Spinal cord (tissue), 10 donors: Measurements from ENCODE around the gene C2CD2L. TPM values are rescaled to one million over a fixed set of nuclear protein-coding genes. Genes with fewer than 3 reads are reported as not detected.
A peak's percentile ranks its signal among the peaks of the same experiment; 100 is the strongest.
"Not testable (repeated sequence)": the region's sequence is repeated elsewhere in the genome, so short reads cannot be mapped to it uniquely, and the experiment has no call there.

Experiments used
- DNase-seq, 6 donors: peaks; one replicate each; pipeline versions ENCODE4 v3.0.0 to v3.0.0-alpha.2; 2013 to 2015; ENCODE audit warnings: low spot score in 6 of 6, low read depth in 4 of 6
- H3K27ac ChIP-seq: one replicate; pipeline ENCODE4 v1.5.1; 2013; ENCODE audit warnings: low read depth, low read length, control low read depth
- H3K27me3 ChIP-seq: one replicate; pipeline ENCODE4 v1.6.1; 2013; ENCODE audit warnings: low read length; ENCODE audit not compliant: control insufficient read depth, insufficient read depth
- H3K36me3 ChIP-seq: one replicate; pipeline ENCODE4 v1.6.1; 2013; ENCODE audit warnings: low read length; ENCODE audit not compliant: control insufficient read depth, insufficient read depth
- H3K4me1 ChIP-seq: one replicate; pipeline ENCODE4 v1.6.1; 2013; ENCODE audit warnings: low read length; ENCODE audit not compliant: control insufficient read depth, insufficient read depth
- H3K4me3 ChIP-seq: one replicate; pipeline ENCODE4 v1.5.1; 2013; ENCODE audit warnings: low read depth, low read length, control low read depth
- H3K9me3 ChIP-seq: one replicate; pipeline ENCODE4 v1.6.1; 2013; ENCODE audit warnings: low read length; ENCODE audit not compliant: control insufficient read depth, insufficient read depth
- WGBS: methylation state at CpG from one replicate; pipeline ENCODE4 v1.1.5; 2013; ENCODE audit warnings: missing lambda C conversion rate; ENCODE audit not compliant: insufficient coverage; 5-methylcytosine and 5-hydroxymethylcytosine counted together
- polyA plus RNA-seq, 2 donors: library from polyadenylated mRNA; unstranded; fragments of 120-200 nt; gene quantifications; one replicate each; pipeline ENCODE4 v1.2.1, GENCODE V29; 2013; ENCODE audit not compliant: insufficient read length in 2 of 2
- total RNA-seq, 2 donors: library from RNA; depleted of rRNA in 1 of 2; stranded (reverse); fragments of 120-200 nt in 1 of 2; fragments of >200 nt in 1 of 2; gene quantifications; one replicate each; pipeline versions ENCODE4 v1.2.3 to v1.2.4, GENCODE V29; 2013 to 2014
- donor health status: healthy.

C2CD2L gene
- total and polyA plus RNA-seq, 4 donors = 9.7 to 35.3 (median 23.1) TPM

- WGBS = 94% methylated on average over 14 of the region's 18 CpGs
- peaks cover 35% of the 10 kb centered on the region for H3K4me1 ChIP-seq
- not testable (repeated sequence) for H3K27me3 ChIP-seq, DNase-seq, H3K36me3 ChIP-seq, H3K9me3 ChIP-seq
- peak overlapping the region; percentile 98 for H3K27ac ChIP-seq
- H3K4me3 ChIP-seq = peak overlapping the region; percentile 95
These were observed 3.9 kb upstream of the C2CD2L start for GRCh38 chr11:119103161-119103664.

- WGBS = no CpG with 5 or more reads among the region's 4 CpGs
- Histone ChIP-seq H3K4me1 (peaks cover 41% of the 10 kb centered on the region), H3K27me3 (no peaks in the 10 kb centered on the region), H3K4me3 (no peak overlapping the region), H3K9me3 (no peaks in the 10 kb centered on the region), H3K27ac (no peak overlapping the region), H3K36me3 (no peaks in the 10 kb centered on the region)
- DNase-seq = peak in 1 of 6 donors; percentile 12
These were observed 3.4 kb upstream of the C2CD2L start for GRCh38 chr11:119103793-119104192.

DNA sequence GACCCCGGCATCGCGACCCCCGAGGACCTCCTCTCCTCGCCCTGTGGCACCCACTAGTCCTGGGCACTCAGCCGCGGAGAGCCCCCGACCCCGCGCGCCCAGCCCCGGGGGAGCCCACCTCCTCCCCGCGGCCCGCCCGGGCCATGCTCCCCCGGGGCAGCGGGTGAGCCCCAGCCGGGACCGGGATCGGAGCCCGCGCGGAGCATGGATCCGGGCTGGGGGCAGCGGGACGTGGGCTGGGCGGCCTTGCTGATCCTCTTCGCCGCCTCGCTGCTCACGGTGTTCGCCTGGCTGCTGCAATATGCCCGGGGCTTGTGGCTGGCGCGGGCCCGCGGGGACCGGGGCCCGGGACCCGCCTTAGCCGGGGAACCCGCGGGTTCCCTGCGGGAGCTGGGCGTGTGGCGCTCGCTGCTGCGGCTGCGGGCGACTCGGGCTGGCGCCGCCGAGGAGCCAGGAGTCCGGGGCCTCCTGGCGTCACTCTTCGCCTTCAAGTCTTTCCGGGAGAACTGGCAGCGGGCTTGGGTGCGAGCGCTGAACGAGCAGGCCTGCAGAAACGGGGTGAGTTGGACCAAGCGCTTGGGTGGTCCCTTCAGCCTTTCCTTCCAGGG lies 498 bp downstream of the C2CD2L start:
- DNase-seq = peak in 1 of 6 donors; percentile 11
- Histone ChIP-seq H3K9me3 (no peaks in the 10 kb centered on the region), H3K4me1 (peaks cover 34% of the 10 kb centered on the region), H3K27me3 (no peaks in the 10 kb centered on the region), H3K36me3 (peaks cover 22% of the 10 kb centered on the region), H3K4me3 (peak overlapping the region; percentile 68), H3K27ac (no peak overlapping the region)
- WGBS = under 1% methylated on average over 65 of the region's 65 CpGs

GRCh38 chr11:119108146-119108856 lies 1.2 kb downstream of the C2CD2L start:
- Histone ChIP-seq H3K27me3 (no peaks in the 10 kb centered on the region), H3K36me3 (peaks cover 28% of the 10 kb centered on the region), H3K27ac (no peak overlapping the region), H3K4me3 (peak overlapping the region; percentile 68), H3K4me1 (peaks cover 28% of the 10 kb centered on the region), H3K9me3 (no peaks in the 10 kb centered on the region)
- peak in 1 of 6 donors; percentile 30 for DNase-seq
- 0% methylated on average over 4 of the region's 8 CpGs for WGBS

DNA sequence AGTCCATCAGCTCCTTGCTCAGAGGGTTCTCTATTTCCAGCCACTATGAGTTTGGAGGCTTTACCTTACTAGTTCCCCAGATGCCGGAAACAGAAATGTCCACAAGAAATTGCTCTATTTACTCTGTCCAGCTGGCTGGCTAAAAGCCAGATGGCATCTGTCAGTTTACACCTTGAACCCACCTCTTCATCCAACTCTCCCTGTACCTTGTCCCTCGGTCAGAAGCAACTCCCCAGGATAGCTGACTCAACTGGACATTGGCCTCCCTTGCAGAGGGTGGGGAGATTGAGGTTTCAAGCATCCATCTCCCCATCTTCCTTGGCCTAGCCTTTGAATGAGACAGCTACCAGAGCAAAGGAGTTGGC lies 1.7 kb downstream of the C2CD2L start:
- Histone ChIP-seq H3K27ac (no peak overlapping the region), H3K36me3 (peaks cover 34% of the 10 kb centered on the region), H3K4me3 (peak overlapping the region; percentile 68), H3K9me3 (no peaks in the 10 kb centered on the region), H3K4me1 (peaks cover 26% of the 10 kb centered on the region), H3K27me3 (no peaks in the 10 kb centered on the region)
- DNase-seq = no peak
- 100% methylated on average over 1 of the region's 2 CpGs for WGBS

DNA sequence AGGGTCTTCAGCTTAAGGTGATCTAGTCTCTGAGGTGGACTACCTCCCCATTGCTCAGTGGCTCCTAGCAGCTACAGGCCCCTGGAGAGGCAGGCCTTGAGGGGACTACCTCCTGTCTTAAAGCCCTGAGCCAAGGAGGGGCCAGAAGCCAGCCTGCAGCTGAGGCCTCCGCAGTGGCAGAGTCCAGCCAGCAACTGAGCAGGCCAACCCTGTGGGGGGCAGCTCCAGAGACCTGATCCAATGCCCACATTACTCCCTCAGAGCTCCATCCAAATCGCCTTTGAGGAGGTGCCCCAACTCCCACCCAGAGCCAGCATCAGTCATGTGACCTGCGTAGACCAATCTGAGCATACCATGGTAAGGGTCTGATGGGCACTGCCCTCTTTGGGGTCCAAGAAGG lies 2.7 kb downstream of the C2CD2L start:
- DNase-seq = no peak
- Histone ChIP-seq H3K4me3 (no peak overlapping the region), H3K27ac (no peak overlapping the region), H3K36me3 (peaks cover 43% of the 10 kb centered on the region), H3K4me1 (peaks cover 26% of the 10 kb centered on the region), H3K9me3 (no peaks in the 10 kb centered on the region), H3K27me3 (no peaks in the 10 kb centered on the region)
- WGBS = 90% methylated on average over 2 of the region's 3 CpGs

GRCh38 chr11:119110439-119110838 lies 3.3 kb downstream of the C2CD2L start:
- WGBS = 89% methylated on average over 1 of the region's 10 CpGs

GRCh38 chr11:119111361-119111925 lies 4.3 kb downstream of the C2CD2L start:
- no peak for DNase-seq
- H3K27ac ChIP-seq = no peak overlapping the region
- peaks cover 58% of the 10 kb centered on the region for H3K36me3 ChIP-seq
- WGBS = 91% methylated on average over 10 of the region's 11 CpGs
- no peaks in the 10 kb centered on the region for H3K9me3 ChIP-seq
- no peaks in the 10 kb centered on the region for H3K27me3 ChIP-seq
- H3K4me3 ChIP-seq = no peak overlapping the region
- H3K4me1 ChIP-seq = peaks cover 24% of the 10 kb centered on the region

More at GRCh38 chr11:119110439-119110838, 3.3 kb downstream of the C2CD2L start:
- Histone ChIP-seq H3K4me3 (no peak overlapping the region), H3K36me3 (peaks cover 47% of the 10 kb centered on the region), H3K4me1 (peaks cover 26% of the 10 kb centered on the region), H3K27me3 (no peaks in the 10 kb centered on the region), H3K27ac (no peak overlapping the region), H3K9me3 (no peaks in the 10 kb centered on the region)
- no peak for DNase-seq

DNA sequence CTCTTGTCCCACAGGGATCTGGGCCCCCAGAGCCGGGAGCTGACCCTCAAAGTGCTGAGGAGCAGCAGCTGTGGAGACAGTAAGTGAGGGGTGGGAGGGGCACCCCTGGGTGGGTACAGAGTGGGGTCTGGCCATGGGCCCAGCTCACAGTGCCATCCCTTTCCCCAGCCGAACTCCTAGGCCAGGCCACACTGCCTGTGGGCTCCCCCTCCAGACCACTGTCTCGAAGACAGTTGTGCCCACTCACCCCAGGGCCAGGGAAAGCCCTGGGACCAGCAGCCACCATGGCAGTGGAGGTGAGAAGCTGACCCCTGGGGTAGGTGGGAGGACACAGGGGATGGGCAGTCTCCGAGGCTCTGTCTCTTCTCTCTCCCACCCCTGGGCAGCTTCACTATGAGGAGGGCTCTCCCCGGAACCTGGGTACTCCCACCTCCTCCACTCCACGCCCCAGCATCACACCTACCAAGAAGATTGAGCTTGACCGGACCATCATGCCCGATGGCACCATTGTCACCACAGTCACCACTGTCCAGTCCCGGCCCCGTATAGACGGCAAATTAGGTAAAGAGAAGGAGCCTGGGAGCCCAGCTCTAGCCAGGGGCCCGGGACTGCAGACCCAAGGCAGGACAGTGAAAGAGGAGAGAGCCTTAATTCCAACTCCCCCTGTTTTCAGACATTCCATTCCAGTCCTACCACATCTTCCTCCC lies 5.3 kb downstream of the C2CD2L start:
- H3K4me1 ChIP-seq = peaks cover 18% of the 10 kb centered on the region
- H3K27me3 ChIP-seq = no peaks in the 10 kb centered on the region
- no peak for DNase-seq
- no peak overlapping the region for H3K27ac ChIP-seq
- H3K9me3 ChIP-seq = no peaks in the 10 kb centered on the region
- peaks cover 61% of the 10 kb centered on the region for H3K36me3 ChIP-seq
- no peak overlapping the region for H3K4me3 ChIP-seq
- WGBS = 97% methylated on average over 10 of the region's 12 CpGs
